Measurements from ENCODE around the gene MBP.

MBP gene

DNA sequence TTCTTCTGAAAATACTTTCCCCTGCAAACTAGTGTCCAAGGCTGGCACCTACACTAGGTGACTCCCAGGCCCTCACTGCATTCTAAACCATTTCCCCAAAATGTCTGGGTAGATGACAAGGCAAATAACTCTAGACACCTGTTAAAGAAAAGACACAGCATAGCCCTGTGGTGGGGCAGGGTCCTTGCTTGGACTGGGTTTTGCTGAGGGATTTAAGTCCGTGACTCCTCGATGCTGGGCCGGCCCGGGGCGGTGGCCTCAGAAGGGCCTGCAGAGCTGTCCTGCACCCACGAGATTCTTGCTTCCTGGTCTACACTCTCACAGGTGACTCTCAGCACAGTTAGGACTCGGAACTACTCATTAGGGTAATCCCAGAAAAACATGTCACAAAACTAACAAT, 55.2 kb downstream of the MBP start:
- ChIA-PET CTCF (interaction anchor here (1.3 to 1.4 kb wide), 2 partner anchors 10 to 46 kb away, joined by 3 to 5 read pairs; no protein-coding TSS in a partner anchor), POLR2A (no interaction called here)

DNA sequence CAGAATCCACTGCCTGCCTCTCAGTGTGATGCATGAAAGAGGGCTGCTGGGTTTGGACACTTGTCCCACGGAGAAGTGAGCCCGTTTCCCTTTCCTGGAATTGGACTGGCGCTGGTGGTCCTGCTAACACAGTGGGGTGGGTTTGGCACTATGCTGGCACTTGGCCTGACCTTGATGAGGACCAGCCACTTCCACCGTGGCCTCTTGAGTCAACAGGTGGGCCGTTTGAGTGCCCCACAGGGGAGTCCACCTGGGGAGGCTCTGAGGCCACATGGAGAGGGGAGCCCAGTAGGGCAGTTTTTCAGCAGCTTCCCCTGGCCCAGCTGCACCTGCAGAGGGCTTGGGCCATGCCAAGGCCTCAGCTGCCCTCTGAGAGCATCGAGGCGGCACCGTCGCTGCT, 56.5 kb downstream of the MBP start:
- TF ChIP-seq, protein P1, sequence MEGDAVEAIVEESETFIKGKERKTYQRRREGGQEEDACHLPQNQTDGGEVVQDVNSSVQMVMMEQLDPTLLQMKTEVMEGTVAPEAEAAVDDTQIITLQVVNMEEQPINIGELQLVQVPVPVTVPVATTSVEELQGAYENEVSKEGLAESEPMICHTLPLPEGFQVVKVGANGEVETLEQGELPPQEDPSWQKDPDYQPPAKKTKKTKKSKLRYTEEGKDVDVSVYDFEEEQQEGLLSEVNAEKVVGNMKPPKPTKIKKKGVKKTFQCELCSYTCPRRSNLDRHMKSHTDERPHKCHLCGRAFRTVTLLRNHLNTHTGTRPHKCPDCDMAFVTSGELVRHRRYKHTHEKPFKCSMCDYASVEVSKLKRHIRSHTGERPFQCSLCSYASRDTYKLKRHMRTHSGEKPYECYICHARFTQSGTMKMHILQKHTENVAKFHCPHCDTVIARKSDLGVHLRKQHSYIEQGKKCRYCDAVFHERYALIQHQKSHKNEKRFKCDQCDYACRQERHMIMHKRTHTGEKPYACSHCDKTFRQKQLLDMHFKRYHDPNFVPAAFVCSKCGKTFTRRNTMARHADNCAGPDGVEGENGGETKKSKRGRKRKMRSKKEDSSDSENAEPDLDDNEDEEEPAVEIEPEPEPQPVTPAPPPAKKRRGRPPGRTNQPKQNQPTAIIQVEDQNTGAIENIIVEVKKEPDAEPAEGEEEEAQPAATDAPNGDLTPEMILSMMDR (IDR thresholded peaks at IDR 0.05; ENCODE audit: control extremely low read depth, extremely low read depth, low read depth, missing control alignments) = no peak
- DNase-seq (ENCODE audit: extremely low spot score) = no peak
- CTCF ChIA-PET = interaction anchor here (1.3 to 1.7 kb wide), 4 partner anchors 9 to 92 kb away, joined by 3 to 5 read pairs (median 4); no protein-coding TSS in a partner anchor
- POLR2A ChIA-PET = no interaction called here

More for the DNA sequence above, 55.2 kb downstream of the MBP start:
- TF ChIP-seq, protein P1 (IDR thresholded peaks at IDR 0.05; ENCODE audit: control extremely low read depth, extremely low read depth, low read depth, missing control alignments) = no peak
- no peak for DNase-seq (ENCODE audit: extremely low spot score)

DNA sequence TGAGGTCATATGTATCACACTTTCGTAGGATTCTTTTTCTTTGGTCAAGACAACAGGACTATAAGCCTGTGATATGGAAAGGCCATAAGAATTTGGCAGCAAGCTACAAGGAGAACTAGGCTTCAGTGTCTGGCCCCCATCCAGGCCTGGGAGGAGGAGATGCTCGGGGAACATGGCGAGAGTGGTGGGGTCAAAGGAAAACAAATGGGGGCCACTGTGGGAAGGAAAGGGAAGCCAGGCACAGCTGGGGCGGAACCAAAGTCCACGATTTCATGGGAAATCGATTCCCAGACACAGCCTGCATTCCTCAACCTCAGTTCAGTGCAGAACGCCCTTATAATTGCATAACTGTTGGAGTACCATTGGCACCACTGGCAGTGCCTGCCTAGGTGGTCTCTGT, 58.2 kb downstream of the MBP start:
- no peak for DNase-seq (ENCODE audit: extremely low spot score)
- ChIA-PET CTCF (interaction anchor here (1.2 to 1.4 kb wide), 2 partner anchors 13 to 47 kb away, joined by 3 read pairs; no protein-coding TSS in a partner anchor), POLR2A (no interaction called here)
- TF ChIP-seq, protein P1 (IDR thresholded peaks at IDR 0.05; ENCODE audit: control extremely low read depth, extremely low read depth, low read depth, missing control alignments) = no peak

DNA sequence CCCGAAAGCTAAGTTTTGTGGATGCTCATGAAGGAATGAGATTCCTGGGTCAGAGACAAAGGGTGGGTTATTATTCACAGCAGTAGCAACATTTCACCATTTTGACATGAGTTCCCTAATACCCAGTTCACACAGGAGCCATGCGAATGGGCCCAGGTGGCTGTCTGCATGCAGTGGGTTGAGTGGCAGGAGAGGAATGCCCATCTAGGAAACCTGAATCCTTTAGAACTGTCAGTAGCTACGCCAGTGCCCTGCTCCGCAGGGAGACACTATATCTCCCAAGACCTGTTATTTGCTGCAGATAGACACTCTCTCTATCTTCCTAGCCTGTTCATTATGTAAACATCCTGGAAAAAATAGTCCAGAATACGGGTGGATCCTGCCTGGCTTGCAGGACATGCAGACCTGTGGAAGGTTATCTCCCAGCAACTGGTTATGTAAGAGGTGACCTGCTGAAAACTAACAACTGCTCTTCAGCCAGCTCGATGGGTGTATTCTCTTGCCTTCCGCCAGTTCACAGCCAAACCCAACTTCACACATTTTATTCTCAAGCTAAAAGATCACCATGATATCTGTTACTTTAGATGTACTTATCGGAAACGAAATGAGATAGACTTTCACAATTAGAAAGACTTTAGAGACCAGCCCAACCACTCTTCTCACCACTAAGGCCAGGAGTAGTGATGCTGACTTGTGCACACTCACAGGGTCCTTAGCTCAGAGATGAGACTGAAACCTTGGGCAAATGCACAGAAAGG, 59.1 kb downstream of the MBP start:
- ChIA-PET CTCF (interaction anchor here (1.0 to 2.2 kb wide), 4 partner anchors 10 to 19 kb away, joined by 4 to 8 read pairs (median 5); no protein-coding TSS in a partner anchor), POLR2A (no interaction called here)
- DNase-seq (ENCODE audit: extremely low spot score) = no peak
- TF ChIP-seq, protein P1 (IDR thresholded peaks at IDR 0.05; ENCODE audit: control extremely low read depth, extremely low read depth, low read depth, missing control alignments) = no peak

DNA sequence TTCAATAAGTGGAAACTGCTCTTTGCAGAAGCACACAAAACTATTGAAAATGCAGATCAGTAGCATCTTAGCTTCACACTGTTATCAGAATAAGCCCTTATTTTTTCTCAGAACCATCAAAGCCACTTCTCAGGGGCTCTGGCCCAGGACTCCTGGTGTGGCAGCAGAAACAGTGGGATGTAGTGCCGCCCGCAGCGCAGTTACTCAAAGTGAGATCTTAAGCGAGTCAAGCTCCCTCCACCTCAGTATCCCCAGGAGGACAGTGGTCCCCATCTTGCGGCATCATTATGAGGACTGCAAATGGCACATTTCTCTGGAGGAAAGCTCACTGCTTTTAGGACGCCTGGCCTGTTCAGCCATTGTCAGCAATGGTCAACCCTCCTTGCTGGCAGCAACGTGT, 60.0 kb downstream of the MBP start:
- TF ChIP-seq, protein P1 (IDR thresholded peaks at IDR 0.05; ENCODE audit: control extremely low read depth, extremely low read depth, low read depth, missing control alignments) = no peak
- DNase-seq (ENCODE audit: extremely low spot score) = no peak
- ChIA-PET POLR2A (no interaction called here), CTCF (interaction anchor here (1.0 to 2.2 kb wide), 3 partner anchors 10 to 18 kb away, joined by 4 to 8 read pairs (median 5); no protein-coding TSS in a partner anchor)

DNA sequence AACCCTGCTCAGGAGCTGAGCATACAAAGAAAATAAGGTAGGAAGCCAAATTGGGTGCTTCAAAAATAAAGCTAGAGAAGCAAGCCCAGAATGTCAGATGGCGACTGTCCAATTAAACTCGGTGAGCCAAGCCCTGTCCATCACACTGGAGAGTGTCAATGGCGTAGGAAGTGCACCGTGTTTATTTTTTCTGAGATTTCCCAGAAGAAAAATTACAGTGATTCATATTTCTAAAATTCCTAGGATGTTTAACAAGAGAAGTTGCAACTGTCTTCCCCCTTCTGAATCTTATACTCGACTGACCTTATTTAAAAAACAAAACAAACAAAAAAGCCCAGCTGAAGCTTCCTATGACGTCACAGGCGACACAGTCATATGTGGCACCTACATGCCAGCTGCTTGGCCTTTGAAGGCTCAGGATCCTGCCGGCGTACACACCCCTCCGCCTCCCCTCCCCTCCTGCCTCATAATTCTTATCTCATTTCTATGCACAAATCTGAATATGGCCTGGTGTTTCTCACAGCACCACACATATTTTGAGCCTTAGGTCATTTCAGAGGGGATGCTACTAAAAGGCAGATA, 60.8 kb downstream of the MBP start:
- DNase-seq (ENCODE audit: extremely low spot score) = no peak
- POLR2A ChIA-PET = no interaction called here
- TF ChIP-seq, protein P1 (IDR thresholded peaks at IDR 0.05; ENCODE audit: control extremely low read depth, extremely low read depth, low read depth, missing control alignments) = no peak
- CTCF ChIA-PET = interaction anchor here (0.8 to 2.2 kb wide), 6 partner anchors 9 to 89 kb away, joined by 3 to 8 read pairs (median 3); no protein-coding TSS in a partner anchor

Data from GM10248 (cell line).